HG02623 (cell line): Measurements from ENCODE around the gene LGALS9B.
"Not testable (repeated sequence)": the region's sequence is repeated elsewhere in the genome, so short reads cannot be mapped to it uniquely, and the experiment has no call there.

Source experiments
- ATAC-seq: cut with Tn5 transposase; IDR thresholded peaks from one replicate; pipeline ENCODE4 v1.9.1; 2021; ENCODE audit warnings: moderate library complexity; ENCODE audit not compliant: unreplicated experiment

LGALS9B gene

GRCh38 chr17:20469107-20469506 is 1.8 kb upstream of the LGALS9B start:
- not testable (repeated sequence) for ATAC-seq

GRCh38 chr17:20466999-20467398 is 340 bp downstream of the LGALS9B start:
- not testable (repeated sequence) for ATAC-seq

DNA sequence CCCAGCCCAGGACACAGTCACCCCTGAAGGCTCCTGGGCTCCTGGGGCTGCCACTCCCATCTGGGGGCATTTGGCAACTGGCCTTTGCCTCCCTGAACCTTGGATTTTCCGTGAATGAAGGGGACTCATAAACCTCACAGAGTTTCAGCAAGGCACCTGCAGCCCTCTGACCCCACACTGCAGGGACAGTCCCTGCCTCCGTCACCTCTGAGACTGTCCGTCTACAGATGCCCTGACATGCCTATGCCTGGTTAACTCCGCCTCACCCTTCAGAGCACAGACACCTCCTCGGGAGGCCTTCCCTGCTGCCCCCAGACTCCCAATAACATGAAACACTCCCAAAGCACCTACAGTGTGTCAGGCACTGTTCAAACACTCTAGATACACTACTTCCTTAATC is 786 bp downstream of the LGALS9B start:
- ATAC-seq: not testable (repeated sequence)

DNA sequence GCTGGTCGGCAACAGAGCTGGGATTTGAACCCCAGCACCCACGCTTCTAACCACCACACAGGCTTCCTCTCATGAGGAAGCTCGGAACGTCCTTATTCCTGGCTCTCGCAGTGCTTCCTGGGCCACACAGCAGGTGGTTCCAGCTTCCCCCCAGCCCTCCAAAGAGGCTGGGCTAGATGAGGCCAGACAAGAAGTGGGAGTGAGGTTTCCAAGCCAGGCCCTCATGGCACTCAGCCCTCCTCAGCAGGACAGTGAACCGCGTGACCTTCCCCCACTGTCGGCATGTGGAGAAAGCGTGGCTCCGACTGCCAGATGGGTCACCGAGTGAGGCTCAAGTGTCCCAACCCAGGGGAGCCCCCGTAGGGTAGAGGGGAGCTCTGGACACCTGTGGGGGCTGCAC is 1.8 kb downstream of the LGALS9B start:
- ATAC-seq: not testable (repeated sequence)

GRCh38 chr17:20464854-20465414 is 2.4 kb downstream of the LGALS9B start:
- ATAC-seq: not testable (repeated sequence)

- not testable (repeated sequence) for ATAC-seq
These were observed 5.2 kb downstream of the LGALS9B start for GRCh38 chr17:20462158-20462557.

- ATAC-seq: not testable (repeated sequence)
These were observed 9.4 kb downstream of the LGALS9B start for GRCh38 chr17:20457848-20458381.

- ATAC-seq: not testable (repeated sequence)
These were observed 12.2 kb downstream of the LGALS9B start for GRCh38 chr17:20455106-20455505.

- not testable (repeated sequence) for ATAC-seq
These were observed 13.4 kb downstream of the LGALS9B start for GRCh38 chr17:20453820-20454434.

DNA sequence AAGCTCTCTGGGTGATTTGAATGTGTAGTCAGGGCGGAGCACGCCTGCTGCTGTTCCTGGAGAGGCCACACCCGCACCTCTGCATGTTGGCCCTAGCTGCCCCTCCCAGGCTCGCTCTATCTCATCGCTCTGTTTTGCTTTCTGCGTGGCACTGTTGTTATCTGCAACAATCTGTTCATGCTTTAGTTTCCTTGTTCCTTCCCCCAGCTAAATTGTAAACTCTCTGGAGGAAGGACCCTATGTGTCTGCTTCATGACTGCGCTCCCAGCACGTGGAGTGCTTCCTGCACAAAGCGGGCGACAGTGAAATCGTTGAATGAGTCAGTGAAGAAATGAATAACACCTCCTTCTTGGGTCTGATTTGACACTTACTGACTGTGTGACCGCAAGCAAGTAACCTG is 16.5 kb downstream of the LGALS9B start:
- not testable (repeated sequence) for ATAC-seq

- ATAC-seq: not testable (repeated sequence)
These were observed 19.6 kb downstream of the LGALS9B start for GRCh38 chr17:20447534-20448321.

GRCh38 chr17:20446895-20447294 is 20.4 kb downstream of the LGALS9B start:
- not testable (repeated sequence) for ATAC-seq

GRCh38 chr17:20444581-20445236 is 22.6 kb downstream of the LGALS9B start:
- ATAC-seq: not testable (repeated sequence)

DNA sequence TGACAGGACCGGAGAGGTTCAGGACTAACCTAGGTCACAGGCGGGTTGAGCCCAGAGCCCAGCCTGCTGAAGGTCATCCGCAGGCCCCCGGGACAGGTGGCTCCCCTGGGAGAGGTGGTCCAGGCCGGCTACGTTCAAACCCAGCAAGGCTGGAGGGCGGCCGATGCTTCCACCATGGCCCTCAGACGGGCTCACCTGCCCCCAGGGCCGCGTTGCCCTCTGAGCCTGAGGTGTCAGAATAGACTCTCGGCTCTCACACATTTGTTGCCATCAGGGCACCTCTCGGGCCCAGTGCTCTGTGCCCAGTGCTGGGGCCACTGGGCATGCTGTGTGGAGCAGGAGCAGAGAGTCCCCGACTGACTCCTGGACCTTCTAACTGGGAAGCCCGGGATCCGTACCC is 23.2 kb downstream of the LGALS9B start:
- ATAC-seq: not testable (repeated sequence)

- not testable (repeated sequence) for ATAC-seq
These were observed 23.7 kb downstream of the LGALS9B start for GRCh38 chr17:20443632-20444031.

DNA sequence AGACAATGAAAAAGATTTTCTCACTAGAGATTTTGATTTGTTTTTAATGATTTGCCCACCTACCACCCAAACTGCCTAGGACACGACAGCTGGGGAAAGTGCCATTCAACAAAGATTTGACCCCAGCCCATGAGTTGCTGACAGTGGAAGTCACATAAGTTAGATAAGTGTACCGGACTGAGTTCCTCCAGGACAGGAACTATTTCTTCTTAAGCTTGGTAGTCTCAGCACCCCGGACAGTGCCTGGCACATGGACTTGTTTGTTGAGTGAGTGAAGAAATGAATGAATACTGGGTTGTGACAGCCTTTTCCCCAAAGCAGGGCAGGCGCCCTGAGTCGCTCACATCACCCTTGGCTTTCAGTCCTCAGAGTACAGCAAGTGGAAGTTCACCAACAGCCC is 26.7 kb downstream of the LGALS9B start:
- ATAC-seq: not testable (repeated sequence)

GRCh38 chr17:20435166-20435565 is 32.2 kb downstream of the LGALS9B start:
- not testable (repeated sequence) for ATAC-seq

GRCh38 chr17:20433382-20433781 is 34.0 kb downstream of the LGALS9B start:
- ATAC-seq: not testable (repeated sequence)

DNA sequence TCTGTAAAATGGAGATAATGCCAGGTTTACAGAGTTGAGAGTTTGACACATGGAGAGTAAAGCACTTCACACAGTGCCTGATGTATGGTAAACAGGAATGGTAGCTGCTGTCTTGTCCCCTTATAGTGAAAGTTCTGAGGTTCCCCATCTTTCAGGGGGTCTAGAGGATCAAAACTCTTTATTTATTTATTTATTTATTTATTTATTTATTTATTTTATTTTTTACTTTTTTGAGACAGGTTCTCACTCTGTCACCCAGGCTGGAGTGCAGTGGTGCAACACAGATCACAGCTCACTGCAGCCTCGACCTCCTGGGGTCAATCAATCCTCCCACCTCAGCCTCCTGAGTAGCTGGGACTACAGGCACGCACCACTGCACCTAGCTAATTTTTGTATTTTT is 40.1 kb downstream of the LGALS9B start:
- ATAC-seq: not testable (repeated sequence)

DNA sequence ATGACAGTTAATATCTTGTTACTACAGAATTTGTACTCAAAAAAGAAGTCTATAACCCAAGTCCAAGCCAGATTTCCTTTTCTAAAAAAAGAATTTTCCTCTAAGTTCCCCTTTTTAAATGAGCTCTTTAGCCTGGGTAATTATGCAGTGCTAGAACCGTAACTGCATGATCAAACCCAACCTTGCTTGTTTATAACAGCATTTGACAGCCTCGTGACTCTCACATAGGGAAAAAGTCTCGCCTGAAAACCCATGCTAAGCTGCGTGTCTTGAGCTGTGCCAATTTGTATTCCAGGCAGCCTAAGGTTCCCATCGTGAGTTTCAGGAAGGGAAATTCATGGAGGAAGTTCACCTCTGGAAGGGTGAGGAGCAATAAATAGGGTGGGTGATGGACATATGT is 44.5 kb downstream of the LGALS9B start:
- ATAC-seq: not testable (repeated sequence)

DNA sequence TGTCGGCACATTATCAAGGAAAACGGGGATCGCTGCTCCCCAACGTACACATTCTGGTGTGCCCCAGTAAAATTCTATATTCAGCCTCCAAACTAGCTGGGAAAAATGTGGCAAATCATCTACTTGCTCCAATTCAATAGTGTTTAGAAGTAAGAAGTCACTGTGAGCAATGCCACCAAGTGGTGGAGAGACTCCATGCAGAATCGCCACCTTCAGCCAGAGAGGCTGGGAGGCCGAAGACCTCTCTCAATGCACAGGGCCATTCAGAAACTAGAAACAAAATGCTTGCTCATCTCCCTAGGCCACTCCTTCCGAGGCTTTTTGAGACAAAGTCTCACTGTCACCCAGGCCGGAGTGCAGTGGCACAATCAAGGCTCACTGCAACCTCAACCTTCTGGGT is 48.5 kb downstream of the LGALS9B start:
- ATAC-seq: not testable (repeated sequence)
